ENCODE data around the gene ELF5. TPM values are rescaled to one million over a fixed set of nuclear protein-coding genes. Genes with fewer than 3 reads are reported as not detected.

The ELF5 gene
- total and polyA plus RNA-seq, 11 donors, result not detected

DNA sequence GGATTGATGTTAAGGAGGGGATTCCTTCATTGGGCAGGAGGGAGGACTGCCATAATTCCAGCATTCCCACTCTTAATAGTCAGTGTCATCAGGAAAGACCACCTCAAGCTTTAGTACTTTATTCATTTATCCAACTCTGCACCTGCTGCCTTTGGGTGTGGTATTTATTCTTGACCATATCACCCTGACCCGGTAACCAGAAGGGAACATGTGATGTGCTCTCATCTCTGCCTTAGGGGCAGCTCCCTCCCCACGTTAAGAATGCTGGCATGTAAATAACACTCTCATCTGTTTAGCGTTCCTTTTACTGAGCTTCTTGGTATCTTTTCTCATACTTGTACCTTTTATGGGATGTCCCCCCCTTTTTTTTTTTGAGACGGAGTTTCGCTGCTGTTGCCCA, 67.2 kb downstream of the ELF5 start:
- DNase-seq, result no peak
- Histone ChIP-seq H3K36me3 (peaks cover 0 to 35% (median 24%) of the 10 kb centered on the region in 9 donors), H3K4me1 (peaks cover 0 to 53% (median 38%) of the 10 kb centered on the region in 12 donors), H3K4me3 (no peak overlapping the region), H3K9me3 (no peaks in the 10 kb centered on the region), H3K27me3 (no peaks in the 10 kb centered on the region), H3K27ac (peak overlapping the region in 1 of 12 donors; percentile 10)
- no peak for ATAC-seq
- intact Hi-C loops (cut with DNase I), result no loop called here
- TF ChIP-seq, protein P1, sequence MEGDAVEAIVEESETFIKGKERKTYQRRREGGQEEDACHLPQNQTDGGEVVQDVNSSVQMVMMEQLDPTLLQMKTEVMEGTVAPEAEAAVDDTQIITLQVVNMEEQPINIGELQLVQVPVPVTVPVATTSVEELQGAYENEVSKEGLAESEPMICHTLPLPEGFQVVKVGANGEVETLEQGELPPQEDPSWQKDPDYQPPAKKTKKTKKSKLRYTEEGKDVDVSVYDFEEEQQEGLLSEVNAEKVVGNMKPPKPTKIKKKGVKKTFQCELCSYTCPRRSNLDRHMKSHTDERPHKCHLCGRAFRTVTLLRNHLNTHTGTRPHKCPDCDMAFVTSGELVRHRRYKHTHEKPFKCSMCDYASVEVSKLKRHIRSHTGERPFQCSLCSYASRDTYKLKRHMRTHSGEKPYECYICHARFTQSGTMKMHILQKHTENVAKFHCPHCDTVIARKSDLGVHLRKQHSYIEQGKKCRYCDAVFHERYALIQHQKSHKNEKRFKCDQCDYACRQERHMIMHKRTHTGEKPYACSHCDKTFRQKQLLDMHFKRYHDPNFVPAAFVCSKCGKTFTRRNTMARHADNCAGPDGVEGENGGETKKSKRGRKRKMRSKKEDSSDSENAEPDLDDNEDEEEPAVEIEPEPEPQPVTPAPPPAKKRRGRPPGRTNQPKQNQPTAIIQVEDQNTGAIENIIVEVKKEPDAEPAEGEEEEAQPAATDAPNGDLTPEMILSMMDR (IDR thresholded peaks at IDR 0.05), result no peak
- TF ChIP-seq POLR2A (IDR thresholded peaks at IDR 0.05), result no peak
- 52 to 67% (median 59%) methylated on average over 5 of the region's 5 CpGs for WGBS, 4 donors

DNA sequence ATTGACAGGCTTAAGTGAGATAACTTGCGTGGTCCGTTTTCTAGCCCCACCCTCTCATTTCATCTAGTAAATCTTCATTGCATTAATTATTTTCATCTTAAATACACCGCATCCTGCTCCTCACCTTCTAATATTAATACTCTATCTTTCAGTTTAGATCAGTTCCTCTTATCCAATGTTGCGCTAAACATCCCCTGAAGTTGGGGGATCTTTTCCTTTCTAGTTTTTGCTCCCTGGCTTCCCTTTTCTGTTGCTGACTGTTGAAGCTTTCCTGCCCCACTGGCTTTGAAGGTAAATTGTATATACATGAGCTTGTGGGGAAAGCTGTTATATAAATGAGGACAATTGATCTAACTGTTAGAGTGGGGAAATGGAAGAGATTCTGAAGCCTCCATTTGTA, 67.6 kb downstream of the ELF5 start:
- intact Hi-C loops (cut with DNase I), result no loop called here
- DNase-seq (no peak), ATAC-seq (no peak)
- H3K4me1 ChIP-seq, result peaks cover 0 to 54% (median 38%) of the 10 kb centered on the region in 12 donors
- no peaks in the 10 kb centered on the region for H3K27me3 ChIP-seq
- no peak overlapping the region for H3K4me3 ChIP-seq
- no peak for TF ChIP-seq POLR2A (IDR thresholded peaks at IDR 0.05)
- TF ChIP-seq, protein P1 (IDR thresholded peaks at IDR 0.05), result no peak
- WGBS, 4 donors, result 70 to 93% (median 79%) methylated on average over 4 of the region's 4 CpGs
- H3K9me3 ChIP-seq, result no peaks in the 10 kb centered on the region
- peaks cover 0 to 31% (median 20%) of the 10 kb centered on the region in 9 donors for H3K36me3 ChIP-seq
- H3K27ac ChIP-seq, result peak overlapping the region in 1 of 12 donors; percentile 10

DNA sequence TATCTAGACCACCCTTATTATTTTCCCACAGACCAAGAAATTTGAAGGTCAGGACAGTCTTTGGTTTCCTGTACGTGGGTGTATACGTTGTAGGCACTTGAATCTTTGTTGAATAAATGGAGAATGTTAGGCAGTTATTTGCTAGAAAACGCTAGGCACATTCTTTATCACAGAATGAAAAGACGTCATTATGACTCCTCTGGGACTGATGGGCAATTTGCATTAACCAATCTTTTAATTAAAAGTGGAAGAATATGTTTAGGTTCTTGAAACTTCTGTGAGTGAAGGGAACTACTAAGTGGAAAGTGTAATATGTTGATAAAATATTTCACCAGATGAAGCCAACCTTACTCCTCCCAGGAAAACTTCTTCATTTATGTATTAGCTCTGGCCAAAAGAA, 69.2 kb downstream of the ELF5 start:
- peaks cover 0 to 16% (median 4%) of the 10 kb centered on the region in 9 donors for H3K36me3 ChIP-seq
- H3K27me3 ChIP-seq, result no peaks in the 10 kb centered on the region
- TF ChIP-seq, protein P1 (IDR thresholded peaks at IDR 0.05), result no peak
- TF ChIP-seq POLR2A (IDR thresholded peaks at IDR 0.05), result no peak
- 60 to 74% (median 73%) methylated on average over 4 of the region's 4 CpGs for WGBS, 4 donors
- H3K9me3 ChIP-seq, result no peaks in the 10 kb centered on the region
- H3K27ac ChIP-seq, result no peak overlapping the region
- intact Hi-C loops (cut with DNase I), result no loop called here
- no peak for DNase-seq
- H3K4me1 ChIP-seq, result peaks cover 0 to 68% (median 51%) of the 10 kb centered on the region in 12 donors
- no peak overlapping the region for H3K4me3 ChIP-seq
- no peak for ATAC-seq

DNA sequence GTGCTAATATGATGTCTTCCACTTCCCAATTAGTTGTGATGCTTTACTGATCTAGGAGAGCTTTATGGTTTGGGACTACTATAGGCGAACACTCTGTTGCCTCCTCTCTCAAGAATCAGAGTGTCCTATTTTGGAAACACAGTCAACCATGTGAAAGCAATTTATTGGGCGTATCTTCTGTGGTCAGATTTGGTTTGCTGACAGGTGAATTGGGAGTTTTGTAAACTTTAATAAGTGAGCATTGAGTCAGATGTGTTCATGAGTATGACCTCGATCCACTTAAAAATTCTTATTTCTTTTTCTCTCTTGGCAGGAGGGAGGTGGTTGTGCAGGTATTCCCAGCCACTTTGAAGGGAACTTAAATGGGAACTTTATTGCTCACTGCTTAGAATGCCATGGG, 70.5 kb downstream of the ELF5 start:
- Histone ChIP-seq H3K27ac (no peak overlapping the region), H3K36me3 (peaks cover 0 to 7% (median 0%) of the 10 kb centered on the region in 9 donors), H3K4me1 (peaks cover 0 to 70% (median 48%) of the 10 kb centered on the region in 12 donors), H3K27me3 (no peaks in the 10 kb centered on the region), H3K4me3 (no peak overlapping the region), H3K9me3 (no peaks in the 10 kb centered on the region)
- DNase-seq, result no peak
- intact Hi-C loops (cut with DNase I), result no loop called here
- whole genome bisulfite sequencing, 4 donors, result 71 to 89% (median 82%) methylated on average over 3 of the region's 3 CpGs
- no peak for TF ChIP-seq POLR2A (IDR thresholded peaks at IDR 0.05)
- ATAC-seq, result no peak

DNA sequence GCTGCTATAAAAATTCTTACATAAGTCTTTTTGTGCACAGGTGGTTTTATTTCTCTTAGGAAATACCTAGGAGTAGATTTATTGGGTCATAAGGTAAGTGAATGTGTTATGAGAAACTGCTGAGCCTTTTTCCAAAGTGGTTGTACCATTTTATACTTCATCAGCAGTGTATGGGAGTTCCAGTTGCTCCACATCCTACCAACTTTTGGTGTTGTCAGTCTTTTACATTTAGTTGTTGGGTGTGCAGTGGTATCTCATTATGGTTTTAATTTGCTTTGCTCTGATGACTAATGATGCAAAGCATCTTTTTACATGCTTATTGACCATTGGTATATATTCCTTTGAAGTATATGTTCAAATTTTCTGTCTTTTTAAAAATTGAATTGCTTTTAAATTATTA, 71.8 kb downstream of the ELF5 start:
- H3K4me3 ChIP-seq, result no peak overlapping the region
- H3K4me1 ChIP-seq, result peaks cover 0 to 68% (median 44%) of the 10 kb centered on the region in 12 donors
- H3K36me3 ChIP-seq, result peaks cover 0 to 6% (median 0%) of the 10 kb centered on the region in 9 donors
- intact Hi-C loops (cut with DNase I), result no loop called here
- no peak overlapping the region for H3K27ac ChIP-seq
- no peaks in the 10 kb centered on the region for H3K27me3 ChIP-seq
- H3K9me3 ChIP-seq, result no peaks in the 10 kb centered on the region
- TF ChIP-seq POLR2A (IDR thresholded peaks at IDR 0.05), result no peak
- TF ChIP-seq, protein P1 (IDR thresholded peaks at IDR 0.05), result no peak
- DNase-seq (no peak), ATAC-seq (no peak)
